GM18867 (cell line): Measurements from ENCODE around the gene ST7.
"Not testable (repeated sequence)": the region's sequence is repeated elsewhere in the genome, so short reads cannot be mapped to it uniquely, and the experiment has no call there.

ENCODE experiments used
- ATAC-seq: cut with Tn5 transposase; IDR thresholded peaks from one replicate; pipeline ENCODE4 v1.9.1; 2021; ENCODE audit warnings: mild to moderate bottlenecking, moderate library complexity; ENCODE audit not compliant: unreplicated experiment

Gene ST7

DNA sequence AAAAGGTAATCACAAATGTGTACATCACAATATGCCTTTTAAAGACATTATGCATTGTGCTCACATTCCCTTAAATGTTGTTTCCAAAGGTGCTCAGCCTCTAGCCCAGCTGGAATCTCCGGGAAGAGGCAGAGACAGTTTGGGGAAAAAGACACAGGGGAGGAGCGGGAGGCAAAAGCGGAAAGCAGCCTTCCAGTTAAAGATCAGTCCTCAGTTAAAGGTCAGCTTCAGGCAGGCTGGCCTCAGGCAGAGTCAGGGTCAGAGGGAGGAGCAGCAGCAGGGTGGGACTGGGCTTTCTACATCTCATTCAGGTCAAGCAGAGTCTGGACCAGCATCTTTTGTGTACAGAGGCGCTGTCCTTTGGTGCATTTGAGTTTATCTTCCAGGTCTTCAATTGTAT lies 18.6 kb downstream of the ST7 start:
- ATAC-seq = no peak

DNA sequence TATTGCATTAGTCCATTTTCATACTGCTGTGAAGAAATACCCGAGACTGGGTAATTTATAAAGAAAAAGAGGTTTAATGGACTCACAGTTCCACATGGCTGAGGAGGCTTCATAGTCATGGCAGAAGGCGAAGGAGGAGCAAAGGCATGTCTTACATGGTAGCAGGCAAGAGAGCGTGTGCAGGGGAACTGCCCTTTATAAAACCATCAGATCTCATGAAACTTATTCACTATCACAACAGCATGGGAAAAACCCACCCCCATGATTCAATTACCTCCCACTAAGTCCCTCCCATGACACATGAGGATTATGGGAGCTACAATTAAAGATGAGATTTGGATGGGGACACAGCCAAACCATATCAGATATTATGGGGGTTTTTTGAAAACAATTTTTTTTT lies 21.7 kb downstream of the ST7 start:
- ATAC-seq = not testable (repeated sequence)

DNA sequence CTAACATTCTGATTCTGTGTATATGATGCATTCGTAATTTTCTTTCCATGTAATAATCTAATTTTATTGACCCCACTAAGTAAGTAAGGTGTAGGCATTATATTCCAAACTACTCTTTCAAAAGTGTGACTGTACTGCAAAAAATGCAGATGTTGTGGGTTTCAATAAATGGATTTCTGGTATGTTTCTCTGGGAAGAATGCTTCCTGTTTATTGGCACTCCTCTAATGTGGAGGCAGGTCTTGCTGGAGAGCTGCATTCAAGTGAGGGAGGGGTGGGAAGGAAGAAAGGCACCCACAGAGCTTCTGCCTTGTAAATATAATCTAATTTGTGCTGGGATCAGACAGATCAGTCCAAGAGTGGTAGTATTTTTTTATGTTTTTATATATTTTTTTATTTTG lies 23.9 kb downstream of the ST7 start:
- ATAC-seq = no peak

DNA sequence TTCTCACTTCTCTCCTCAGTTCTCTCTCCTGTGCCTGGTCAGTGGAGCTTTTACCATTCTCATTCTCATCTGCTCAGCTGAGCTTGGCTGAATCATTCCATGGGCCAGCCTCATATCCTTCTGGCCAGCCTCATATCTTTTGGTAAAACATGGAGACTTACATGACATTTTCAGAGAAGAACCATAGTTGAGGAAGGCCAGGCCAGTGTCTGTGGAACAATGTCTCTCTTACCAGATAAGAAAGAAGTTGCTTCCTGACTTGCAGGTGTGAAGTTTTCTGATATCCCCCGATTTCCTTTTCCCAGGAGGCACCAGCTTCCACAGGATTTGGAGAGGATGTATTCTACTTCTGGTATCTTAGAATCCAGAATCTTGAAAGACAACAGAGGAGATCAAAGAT lies 24.7 kb downstream of the ST7 start:
- no peak for ATAC-seq

DNA sequence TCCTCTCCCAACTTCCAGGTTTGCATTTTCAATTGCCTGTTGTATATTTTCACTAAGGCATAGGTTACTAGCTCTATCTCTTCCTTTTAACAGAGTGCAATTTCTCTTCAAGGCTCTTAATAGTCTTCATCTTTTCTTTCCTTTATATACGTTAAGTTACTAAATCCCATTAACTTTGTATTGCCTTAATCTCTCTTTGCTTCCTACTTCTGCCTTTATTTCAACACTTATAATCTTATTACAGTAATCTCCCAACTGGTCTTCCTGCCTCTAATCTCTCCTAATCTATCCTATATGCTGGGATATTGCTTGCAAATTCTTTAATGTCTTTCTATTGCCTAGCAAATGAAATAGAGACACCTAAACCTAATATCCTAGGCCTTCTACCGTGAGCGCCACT lies 26.1 kb downstream of the ST7 start:
- ATAC-seq = no peak

DNA sequence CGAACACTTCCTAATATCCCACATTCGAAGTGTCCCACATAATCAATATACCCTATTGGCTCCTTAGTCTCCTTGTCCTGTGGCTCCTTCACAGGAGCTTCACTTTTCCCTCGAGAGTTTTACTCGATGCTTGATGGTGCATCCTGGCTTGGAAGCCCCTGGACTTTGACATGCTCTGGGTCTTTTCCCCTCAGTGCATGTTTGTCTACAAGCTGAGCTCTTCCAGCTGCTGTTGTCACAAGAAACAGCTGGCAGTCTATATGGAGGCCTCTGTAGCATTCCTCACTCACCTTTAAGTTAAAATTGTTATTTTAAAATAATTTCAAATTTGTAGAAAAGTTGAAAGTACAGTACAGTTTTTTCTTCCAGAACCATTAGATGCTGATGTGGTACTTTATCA lies 27.1 kb downstream of the ST7 start:
- ATAC-seq = no peak

DNA sequence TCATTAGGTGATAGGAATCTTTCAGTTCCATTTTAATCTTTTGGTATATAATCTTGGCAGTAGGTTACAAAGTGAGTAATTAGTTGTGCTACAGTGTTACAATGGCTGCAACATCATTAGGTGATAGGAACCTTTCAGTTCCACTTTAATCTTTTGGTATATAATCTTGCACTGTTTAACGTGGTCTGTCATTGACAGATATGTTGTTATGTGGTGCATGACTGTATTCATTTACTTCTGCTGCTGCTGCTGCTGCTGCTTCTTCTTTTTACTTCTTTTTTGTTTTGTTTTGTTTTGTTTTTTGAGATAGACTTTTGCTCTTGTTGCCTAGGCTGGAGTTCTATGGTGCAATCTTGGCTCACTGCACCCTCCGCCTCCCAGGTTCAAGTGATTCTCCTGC lies 28.6 kb downstream of the ST7 start:
- ATAC-seq = peak; percentile 47

DNA sequence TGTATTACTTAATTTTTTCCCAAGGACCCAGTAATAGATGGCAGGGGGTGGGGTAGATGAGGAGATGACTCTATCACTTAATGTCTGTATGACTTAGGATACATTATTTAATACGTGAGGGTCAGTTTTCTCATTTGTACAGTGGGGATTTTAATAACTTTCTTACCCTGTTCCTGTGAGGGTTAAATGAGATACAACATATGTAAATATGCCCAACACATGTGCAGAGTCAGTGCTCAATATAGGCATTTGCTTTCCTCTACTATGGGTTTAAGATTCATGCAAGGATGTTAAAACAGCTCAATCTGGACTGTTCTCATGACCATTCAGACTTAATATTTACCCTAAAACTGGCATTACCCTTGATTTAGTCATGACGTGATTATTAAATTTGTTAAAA lies 31.2 kb downstream of the ST7 start:
- peak; percentile 13 for ATAC-seq

DNA sequence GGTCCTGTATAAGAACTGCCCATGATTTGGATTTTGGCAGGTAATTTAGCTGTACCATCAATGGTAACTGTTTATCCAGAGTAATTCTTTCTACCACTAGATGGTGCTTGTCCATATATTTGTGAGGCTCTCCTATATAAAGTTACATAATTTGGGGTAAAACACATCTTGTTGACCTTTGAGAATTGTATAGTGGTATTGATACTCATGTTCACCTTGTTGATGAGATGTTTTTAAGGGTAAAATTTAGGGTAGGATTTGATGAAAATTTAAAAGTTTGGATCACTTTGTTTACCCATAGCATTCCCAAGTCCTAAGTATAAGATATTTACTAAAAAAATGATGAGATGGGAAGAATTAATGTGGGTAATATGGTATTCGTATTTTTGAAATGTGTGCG lies 31.6 kb downstream of the ST7 start:
- peak; percentile 63 for ATAC-seq

DNA sequence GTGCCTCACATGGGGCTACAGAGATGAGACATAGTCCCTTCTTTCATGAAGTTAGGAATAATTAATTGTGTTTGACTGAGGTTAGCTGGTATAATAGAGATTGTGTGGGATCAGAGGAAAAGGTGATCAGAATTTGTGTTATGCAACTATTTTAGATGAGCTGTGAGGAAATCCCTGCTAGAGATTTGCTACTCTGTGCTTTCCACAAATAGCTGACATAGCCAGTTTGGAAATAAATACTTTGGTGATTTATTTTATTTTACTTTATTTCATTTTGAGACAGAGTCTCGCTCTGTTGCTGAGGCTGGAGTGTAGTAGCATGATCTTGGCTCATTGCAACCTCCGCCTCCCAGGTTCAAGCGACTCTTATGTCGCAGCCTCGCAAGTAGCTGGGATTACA lies 32.3 kb downstream of the ST7 start:
- no peak for ATAC-seq

DNA sequence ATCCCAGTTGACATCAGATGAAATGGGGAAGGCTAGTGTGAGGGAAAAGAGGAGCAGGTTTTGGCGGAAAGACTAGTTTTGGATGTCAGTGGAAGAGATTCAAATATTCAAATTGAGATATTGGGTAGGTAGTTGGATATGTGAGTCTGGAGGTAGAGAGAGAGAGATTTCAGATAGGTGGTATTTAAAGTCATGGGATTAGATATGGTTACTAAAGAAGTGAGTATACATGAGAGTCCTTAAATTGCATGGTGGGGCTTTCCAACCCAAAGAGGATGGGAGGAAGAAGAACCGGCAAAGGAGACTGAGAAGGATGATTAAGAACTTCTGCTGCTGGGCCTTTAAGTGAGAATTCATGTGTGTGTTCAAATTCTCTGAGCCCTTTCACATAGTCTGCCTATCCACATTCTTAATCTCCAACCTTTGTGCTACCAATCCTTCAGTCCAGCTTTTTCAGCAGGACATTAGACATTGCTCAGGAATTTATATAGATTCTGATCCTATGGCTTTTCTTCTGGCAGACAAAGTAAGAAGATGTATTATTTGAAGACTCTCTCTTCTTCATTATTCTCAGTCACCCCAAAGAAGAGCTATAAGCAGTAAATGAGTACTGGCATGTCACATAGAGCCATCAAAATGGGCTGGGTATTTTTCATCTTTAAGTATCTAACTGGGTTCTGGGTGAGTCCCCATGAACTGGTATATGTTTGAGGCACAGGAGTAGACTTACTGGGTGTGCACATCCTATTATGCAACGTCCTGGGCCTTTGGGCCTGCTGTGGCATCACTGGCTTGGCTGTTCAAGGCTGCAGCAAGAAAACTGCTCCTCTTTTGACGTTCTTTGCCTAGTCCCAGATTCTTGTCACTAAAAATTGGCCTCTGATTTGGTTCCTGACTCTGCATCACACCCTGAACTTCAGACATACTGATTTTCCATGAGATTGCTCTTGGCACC lies 33.6 kb downstream of the ST7 start:
- ATAC-seq = no peak

DNA sequence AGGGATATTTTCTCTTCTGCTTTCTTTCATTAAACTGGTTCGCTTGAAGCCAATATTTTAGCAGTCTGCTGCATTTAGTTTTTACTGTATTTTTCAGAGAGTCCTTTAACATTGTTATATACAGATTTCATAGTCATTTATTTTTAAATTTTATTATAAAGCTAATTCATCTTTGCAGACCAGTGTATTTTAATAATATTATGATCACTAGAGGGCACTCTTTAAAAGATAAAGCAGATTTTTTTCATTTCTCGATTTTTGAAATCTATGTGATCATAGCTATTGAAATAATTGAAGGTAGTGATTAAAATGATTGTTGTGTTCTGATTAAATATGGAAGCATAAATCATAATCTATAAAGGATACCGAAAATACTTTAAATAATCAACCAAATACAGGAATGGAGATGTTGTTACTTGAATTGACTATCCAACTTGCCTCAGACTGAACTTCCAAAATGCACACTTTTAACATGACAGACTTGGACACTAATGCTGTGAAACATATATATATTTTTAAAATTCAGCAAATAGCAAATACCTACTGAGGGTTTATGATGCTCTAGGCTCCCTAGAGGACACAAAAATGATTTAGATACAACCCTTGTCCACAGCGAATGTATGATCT lies 35.2 kb downstream of the ST7 start:
- no peak for ATAC-seq

DNA sequence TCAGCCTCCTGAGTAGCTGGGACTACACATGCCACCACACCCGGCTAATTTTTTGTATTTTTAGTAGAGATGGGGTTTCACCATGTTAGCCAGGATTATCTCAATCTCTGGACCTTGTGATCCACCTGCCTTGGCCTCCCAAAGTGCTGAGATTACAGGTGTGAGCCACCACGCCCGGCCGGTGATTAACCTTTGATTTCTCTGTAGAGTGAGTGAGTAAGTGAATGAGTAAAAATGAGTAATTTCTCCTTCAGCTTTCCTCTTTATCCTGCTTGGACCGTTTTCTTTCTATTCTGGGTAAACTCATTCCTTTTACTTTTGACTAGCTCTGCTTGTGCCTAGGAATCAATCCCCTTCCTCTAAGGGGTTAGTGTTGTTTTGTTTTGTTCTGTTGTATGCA lies 36.8 kb downstream of the ST7 start:
- no peak for ATAC-seq

DNA sequence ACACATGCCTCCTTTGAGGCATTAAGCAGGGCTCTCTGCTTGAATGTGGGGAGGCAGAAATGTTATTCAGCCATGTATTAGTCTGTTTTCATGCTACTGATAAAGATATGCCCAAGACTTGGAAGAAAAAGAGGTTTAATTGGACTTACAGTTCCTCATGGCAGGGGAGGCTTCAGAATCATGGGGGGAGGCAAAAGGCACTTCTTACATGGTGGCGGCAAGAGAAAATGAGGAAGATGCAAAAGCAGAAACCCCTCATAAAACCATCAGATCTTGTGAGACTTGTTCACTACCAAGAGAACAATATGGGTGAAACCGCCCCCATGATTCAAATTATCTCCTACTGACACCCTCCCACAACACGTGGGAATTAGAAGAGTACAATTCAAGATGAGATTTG lies 37.9 kb downstream of the ST7 start:
- no peak for ATAC-seq

DNA sequence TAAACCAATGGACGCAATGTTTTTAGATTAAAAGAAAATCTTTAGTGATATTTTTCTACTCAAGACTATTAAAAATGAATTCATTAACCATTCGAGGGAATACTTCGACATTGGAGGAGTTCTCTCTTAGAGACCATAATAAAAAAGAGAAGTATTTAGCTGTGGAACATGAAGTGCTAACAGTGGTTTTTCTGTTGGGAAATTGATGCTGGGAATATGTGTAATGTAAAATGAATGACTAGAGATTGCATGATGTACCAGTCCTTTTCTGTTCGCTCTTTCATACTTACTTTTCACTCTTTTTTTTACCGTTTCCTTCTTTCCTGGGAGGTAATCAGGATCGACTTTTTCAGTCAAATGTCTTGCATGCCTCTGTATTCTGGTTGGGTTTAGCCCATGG lies 41.3 kb downstream of the ST7 start:
- no peak for ATAC-seq

DNA sequence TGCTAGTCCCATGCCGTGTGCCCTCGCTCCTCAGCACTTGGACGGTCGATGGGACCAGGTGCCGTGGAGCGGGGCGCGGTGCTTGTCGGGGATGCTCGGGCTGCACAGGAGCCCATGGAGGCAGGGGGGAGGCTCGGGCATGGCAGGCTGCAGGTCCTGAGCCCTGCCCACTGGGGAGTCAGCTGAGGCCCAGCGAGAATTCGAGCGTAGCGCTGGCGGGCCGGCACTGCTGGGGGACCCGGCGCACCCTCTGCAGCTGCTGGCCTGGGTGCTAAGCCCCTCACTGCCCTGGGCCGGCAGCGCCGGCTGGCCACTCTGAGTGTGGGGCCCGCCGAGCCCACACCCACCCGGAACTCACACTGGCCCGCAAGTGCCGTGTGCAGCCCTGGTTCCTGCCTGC lies 44.7 kb downstream of the ST7 start:
- no peak for ATAC-seq

DNA sequence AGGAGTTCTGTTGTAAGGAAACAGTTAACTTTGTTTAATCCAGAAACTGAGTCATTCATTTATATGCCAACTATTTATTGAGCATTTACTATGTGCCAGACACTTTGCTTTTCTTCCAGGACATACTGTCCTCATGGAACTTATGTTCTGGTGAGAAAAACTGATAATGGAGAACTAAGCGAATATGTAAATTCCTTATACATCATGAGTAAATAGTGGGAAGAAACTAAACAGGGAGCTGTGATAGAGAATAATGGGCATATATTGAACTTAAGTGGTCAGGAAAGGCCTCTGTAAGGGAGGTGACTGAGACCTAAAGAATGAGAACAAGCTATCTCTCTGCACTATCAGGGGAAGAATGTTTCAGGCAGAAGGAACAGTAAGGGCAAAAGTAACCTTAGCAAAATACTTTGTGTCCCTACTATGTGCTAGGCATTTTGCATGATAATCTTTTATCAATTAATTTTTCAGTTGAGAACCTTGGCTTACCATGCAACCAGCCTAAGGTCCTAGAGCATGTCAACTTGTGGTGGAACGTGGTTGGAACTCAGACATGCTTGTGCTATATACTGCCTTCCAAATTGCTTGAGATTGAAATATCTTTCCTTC lies 45.4 kb downstream of the ST7 start:
- ATAC-seq = no peak

DNA sequence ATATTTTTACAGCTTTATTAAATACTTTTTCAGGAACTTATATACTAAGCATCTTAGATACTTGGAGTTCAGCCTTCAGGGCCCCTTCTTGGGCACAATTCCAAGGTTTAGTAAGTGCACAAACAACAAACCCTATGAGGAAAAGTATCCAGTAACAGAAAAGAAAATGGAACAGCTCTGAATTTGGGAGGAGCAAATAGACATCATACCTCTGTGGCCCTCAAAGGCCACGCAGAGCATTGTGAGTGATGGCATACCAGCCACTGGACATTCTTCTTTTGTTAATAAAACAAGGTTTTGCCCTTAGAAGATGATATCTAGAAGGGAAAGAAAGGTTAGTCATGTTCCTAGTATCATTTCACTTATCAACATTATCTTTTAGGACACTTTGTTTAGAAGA lies 46.0 kb downstream of the ST7 start:
- ATAC-seq = no peak

DNA sequence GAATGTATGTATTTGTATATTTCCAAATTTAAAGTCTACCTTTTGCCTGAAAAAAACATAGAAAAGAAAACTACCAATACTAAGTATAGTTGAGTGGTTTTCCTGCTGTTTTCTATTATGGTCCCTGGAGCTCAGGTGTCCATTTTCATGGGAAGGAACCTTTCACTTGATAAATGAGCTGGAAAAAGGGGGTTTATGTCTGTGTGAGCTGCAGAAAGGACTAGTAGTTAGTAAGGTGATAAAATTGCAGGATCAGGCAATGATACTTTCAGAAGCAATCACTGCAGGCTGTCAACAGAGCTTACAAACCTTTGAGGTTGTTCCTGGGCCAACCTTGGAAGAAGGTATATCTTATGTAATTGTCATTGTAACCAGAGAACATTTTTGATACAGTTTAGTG lies 48.0 kb downstream of the ST7 start:
- ATAC-seq = no peak

DNA sequence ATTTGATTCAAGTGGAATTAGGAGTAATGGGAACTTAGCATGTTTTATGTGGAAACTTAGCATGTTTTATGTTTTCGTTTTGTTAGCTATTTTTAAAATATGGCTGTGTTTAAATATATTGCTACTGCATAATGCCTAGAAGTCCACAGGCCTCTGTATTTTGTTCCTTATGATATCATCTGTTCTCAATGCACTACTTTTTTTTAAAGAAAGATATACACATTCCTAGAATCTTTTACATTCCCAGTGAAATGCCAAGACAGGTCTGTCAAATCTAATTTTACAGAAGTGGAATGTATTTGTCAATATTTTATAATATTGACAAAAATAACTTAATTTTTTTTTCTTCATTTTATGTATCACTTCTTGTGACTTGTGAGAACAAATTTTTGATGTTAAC lies 51.6 kb downstream of the ST7 start:
- no peak for ATAC-seq

DNA sequence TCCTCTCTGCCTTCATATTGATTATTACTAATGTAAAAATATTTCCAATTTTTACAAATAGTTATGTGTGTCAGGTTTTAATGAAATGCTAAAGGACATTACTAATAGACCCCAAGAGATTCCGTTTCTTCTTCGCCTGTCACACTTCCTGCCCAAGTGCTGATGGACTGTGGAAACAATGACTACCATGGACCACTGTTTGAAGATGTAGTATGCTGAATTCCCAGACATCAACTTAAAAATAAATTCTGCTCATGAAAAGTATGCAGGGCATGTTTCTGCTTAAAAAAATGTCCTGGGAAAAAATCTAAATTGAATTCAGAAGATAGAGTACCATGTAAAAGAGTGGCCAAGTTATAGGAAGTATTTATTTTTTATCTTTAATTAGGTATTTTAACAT lies 52.1 kb downstream of the ST7 start:
- ATAC-seq = no peak
